GM21447 (cell line): Measurements from ENCODE around the gene RABGAP1.
"Not testable (repeated sequence)": the region's sequence is repeated elsewhere in the genome, so short reads cannot be mapped to it uniquely, and the experiment has no call there.

Source experiments
- ATAC-seq: cut with Tn5 transposase; IDR thresholded peaks from one replicate; pipeline ENCODE4 v1.9.1; 2021; ENCODE audit not compliant: unreplicated experiment

The RABGAP1 gene

GRCh38 chr9:122940749-122941581, at the start of gene RABGAP1:
TSS of gene RABGAP1 (plus strand) at chr9:122941020. CDS start at chr9:122957060, 16,040 bp downstream.
- ATAC-seq, result peak; percentile 96

- ATAC-seq, result no peak
These were observed 42.9 kb upstream of the RABGAP1 start for GRCh38 chr9:122897969-122898368.

- ATAC-seq, result no peak
These were observed 40.0 kb upstream of the RABGAP1 start for GRCh38 chr9:122900791-122901190.

GRCh38 chr9:122904466-122904822, 36.4 kb upstream of the RABGAP1 start:
- peak; percentile 24 for ATAC-seq

- peak; percentile 75 for ATAC-seq
These were observed 35.8 kb upstream of the RABGAP1 start, which contains the start of gene RC3H2 for GRCh38 chr9:122904823-122905710. TSS of gene RC3H2 (minus strand) at chr9:122905359. CDS start at chr9:122897509, 7,850 bp downstream.

DNA sequence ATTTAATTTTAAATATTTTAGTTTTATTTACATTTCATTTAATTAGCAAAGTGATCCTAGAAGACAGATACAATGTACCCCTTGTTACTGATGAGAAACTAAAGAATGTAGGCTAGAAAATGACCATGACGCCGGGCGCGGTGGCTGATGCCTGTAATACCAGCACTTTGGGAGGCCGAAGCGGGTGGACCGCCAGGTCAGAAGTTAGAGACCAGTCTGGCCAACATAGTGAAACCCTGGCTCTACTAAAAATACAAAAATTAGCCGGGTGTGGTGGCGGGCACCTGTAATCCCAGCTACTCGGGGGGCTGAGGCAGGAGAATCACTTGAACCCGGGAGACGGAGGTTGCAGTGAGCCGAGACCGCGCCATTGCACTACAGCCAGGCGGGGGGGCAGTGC, 34.7 kb upstream of the RABGAP1 start:
- ATAC-seq, result not testable (repeated sequence)

DNA sequence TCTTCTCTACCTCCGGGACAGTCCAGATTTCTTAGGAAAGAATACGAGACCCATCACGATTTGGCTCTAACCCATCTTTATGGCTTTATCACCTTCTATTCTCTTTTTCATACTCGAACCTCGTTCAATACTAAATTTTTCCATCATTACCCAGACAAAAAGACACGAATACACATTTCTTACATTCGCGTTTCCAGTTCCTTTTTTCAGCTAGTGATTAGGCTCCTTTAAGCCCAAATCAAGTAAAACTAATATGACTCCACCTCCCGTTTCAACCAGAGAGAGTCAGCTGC, 28.2 kb upstream of the RABGAP1 start:
- ATAC-seq, result no peak

- ATAC-seq, result peak; percentile 95
These were observed 27.7 kb upstream of the RABGAP1 start, which contains the start of gene ZBTB6 for GRCh38 chr9:122912964-122913673. TSS of gene ZBTB6 (minus strand) at chr9:122913323. CDS start at chr9:122912072, 1,251 bp downstream.

DNA sequence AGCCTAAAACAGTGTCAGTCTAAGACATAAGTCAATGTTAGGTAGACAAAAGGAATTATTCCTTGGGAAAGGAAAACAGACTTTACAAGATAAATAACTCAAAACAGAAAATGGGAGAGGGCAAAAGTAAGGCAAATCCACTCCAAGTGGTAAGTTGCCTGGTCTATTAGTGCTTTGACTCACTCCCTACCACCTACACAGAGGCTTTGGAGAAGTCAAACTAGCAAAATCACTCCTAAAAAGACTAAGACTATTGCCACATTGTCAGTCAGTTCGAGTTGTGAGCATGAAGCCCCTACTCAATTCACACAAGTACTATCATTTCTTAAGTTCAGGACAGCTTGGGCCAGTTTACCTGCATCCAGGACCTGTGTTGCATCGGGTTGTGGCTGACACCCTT, 22.5 kb upstream of the RABGAP1 start:
- no peak for ATAC-seq

DNA sequence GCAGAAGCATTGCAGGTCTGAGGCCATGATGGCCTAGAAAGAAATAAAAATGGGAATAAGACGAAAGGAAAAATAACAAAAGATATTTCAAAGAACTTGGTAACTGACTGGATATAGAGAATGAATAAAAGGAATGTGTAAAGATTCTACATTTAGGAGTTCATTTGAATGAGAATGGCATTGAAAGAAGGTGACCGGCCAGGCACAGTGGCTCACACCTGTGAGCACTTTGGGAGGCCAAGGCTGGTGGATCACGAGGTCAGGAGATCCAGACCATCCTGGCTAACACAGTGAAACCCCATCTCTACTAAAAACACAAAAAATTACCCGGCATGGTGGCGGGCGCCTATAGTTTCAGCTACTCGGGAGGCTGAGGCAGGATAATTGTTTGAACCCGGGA, 18.1 kb upstream of the RABGAP1 start:
- ATAC-seq, result no peak

DNA sequence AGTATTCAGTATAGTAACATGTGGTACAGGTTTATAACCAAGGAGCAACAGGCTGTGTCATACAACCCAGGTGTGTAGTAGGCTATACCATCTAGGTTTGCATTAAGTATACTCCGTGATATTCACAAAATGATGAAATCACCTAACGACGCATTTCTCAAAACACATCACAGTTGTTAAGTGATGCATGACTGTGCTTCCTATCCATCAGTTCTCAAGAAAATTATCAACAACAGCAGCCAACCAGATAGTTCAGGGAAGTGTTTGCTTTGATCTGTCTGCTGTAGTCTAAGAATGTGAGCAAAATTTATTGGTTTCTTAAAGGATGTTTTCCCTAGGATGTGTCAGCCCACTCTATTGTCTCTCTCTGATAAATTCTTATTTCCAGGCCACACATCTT, 16.9 kb upstream of the RABGAP1 start:
- ATAC-seq, result no peak

- no peak for ATAC-seq
These were observed 10.9 kb upstream of the RABGAP1 start for GRCh38 chr9:122929796-122930354.

GRCh38 chr9:122930541-122931225, 10.1 kb upstream of the RABGAP1 start:
- ATAC-seq, result no peak

- peak; percentile 97 for ATAC-seq
These were observed 9.3 kb upstream of the RABGAP1 start, which contains the start of gene ZBTB26 for GRCh38 chr9:122931226-122932121. TSS of gene ZBTB26 (minus strand) at chr9:122931512. CDS start at chr9:122919934, 11,578 bp downstream.

DNA sequence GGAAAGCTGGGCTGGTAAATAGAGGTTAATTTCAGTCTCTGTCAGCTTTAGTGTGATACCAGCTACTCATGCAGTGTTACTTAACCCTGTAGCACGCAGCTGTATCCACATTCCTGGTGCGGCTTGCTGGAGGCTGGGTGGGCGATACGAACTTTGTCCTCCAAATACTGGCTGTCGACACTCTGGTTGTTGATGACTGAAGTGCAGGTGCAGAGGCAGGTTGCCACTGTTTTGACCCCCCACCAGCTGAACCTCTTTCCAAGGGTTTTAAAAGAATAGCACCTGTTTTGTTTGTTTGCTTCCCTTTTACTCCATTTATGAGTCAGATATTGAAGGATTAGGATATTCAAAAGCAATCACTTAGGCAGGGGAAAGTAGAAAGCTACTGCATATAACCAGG, 4.4 kb upstream of the RABGAP1 start:
- no peak for ATAC-seq

GRCh38 chr9:122936883-122937282, 3.9 kb upstream of the RABGAP1 start:
- no peak for ATAC-seq

- no peak for ATAC-seq
These were observed 1.2 kb upstream of the RABGAP1 start for GRCh38 chr9:122939601-122940000.

GRCh38 chr9:122940454-122940748, 419 bp upstream of the RABGAP1 start:
- no peak for ATAC-seq

DNA sequence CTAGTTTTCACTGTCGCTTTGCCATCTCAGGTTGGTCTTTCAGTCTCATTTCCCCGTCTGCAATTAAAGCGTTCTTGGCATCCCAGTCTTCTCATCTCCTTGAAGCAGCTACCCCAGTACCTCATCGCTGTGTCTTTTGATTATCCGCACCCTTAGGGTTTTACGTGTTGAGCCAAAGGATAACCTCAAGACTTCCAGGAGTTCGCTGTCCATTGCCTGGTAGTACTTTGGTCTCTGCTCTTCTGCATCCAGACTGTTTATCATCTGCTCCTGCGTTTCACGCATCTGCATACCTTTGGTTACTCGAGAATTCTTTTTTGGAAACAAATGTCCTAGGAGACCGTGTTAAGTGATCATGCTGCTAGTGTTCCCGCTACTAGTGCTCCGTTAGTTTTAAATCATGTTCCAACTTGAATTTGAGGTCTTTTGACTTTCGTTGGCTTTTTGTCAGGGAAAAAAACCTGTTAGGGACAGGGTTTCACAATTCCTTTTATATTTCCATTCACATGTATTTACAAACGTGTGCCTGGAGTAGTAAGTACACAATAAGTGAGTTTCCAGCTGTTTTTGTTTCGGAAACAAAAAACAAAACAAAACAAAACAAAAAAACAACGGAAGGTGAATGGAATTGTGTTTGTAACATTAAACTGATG, 888 bp downstream of the RABGAP1 start:
- ATAC-seq, result no peak
